Stimulated activated naive CD4-positive, alpha-beta T cell (primary cell): ENCODE results near the gene EXD3.
"Not testable (repeated sequence)": the region's sequence is repeated elsewhere in the genome, so short reads cannot be mapped to it uniquely, and the experiment has no call there.

ENCODE experiments used
- DNase-seq, 6 experiments: peaks; one replicate each; lab custom pipeline; 2025; lab: John Stamatoyannopoulos, UW

EXD3 gene

DNA sequence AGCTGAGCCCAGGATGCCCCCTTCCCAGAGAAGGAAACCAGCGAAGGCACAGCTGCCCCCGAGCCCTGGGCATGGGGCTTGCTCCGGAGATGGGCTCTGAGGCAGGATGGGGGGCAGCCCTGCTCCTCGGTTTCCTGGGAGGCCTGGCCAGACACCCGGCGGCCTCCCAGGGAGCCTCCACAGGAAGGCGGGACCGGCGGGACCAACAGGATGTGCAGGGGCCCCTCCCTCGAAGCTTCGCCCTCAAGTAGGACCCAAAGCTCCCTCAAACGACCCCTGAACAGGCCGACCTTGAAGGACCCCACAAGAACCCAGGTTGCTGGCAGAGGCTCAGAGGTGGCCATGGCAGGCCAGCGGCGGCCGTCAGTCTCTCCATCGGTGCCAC is 11.7 kb downstream of the EXD3 start:
- DNase-seq: no peak

DNA sequence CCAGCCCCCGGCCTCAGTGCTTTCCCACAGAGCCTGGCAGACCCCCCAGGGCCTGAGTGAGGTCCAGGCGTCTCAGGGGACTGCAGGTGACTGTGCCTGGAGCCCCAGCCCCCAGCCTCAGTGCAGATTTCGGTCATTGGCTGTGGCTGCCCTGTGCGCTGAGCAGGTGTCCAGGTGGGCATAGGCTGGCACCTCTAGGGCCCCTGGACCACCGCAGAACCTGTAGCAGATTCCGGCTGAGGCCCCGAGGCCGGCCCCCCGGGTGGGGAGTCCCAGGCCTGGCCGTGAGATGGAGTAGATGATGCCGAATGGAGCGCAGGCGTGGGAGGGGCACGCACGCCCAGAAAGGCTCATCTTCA is 12.1 kb downstream of the EXD3 start:
- DNase-seq: no peak

DNA sequence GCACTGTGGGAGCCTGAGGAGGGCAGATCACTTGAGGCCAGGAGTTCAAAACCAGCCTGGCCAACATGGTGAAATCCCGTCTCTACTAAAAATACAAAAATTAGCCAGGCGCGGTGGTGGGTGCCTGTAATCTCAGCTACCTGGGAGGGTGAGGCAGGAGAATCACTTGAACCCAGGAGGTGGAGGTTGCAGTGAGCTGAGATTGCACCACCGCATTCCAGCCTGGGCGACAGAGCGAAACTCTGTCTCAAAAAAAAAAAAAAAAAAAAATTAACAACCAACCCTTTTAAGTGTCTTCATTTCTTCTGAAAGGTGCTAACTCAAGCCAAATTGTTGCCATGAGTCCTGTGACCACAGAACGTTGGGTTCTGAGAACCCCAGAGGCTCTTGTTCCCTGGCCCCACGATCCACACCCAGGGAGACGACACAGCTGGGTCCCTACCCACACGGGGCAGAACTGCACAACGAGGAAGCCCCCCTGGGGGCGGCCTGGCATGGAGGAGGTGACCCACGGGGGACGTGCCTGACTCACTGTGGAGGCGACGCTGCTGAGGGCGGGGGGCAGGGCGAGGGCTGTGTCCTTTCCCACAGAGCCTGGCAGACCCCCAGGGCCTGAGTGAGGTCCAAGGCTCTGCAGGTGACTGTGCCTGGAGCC is 12.6 kb downstream of the EXD3 start:
- DNase-seq: not testable (repeated sequence)

DNA sequence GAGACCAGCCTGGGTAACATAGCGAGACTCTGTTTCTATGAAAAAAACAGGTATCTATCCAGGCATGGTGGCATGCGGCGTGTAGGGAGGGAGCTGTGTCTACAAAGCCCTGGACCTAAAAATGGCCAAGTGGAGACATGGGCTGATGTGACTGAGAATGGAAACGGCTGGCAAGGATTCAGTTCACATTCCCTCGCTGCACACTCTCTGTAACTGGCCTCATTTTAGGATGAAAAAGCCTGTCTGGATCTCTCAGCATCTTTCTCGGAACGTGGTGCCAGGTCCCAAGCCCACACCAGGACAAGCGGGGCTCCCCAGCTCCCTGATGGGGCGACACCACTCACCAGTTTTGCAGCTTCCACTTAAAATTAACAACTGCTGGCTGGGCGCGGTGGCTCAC is 13.4 kb downstream of the EXD3 start:
- DNase-seq: no peak

DNA sequence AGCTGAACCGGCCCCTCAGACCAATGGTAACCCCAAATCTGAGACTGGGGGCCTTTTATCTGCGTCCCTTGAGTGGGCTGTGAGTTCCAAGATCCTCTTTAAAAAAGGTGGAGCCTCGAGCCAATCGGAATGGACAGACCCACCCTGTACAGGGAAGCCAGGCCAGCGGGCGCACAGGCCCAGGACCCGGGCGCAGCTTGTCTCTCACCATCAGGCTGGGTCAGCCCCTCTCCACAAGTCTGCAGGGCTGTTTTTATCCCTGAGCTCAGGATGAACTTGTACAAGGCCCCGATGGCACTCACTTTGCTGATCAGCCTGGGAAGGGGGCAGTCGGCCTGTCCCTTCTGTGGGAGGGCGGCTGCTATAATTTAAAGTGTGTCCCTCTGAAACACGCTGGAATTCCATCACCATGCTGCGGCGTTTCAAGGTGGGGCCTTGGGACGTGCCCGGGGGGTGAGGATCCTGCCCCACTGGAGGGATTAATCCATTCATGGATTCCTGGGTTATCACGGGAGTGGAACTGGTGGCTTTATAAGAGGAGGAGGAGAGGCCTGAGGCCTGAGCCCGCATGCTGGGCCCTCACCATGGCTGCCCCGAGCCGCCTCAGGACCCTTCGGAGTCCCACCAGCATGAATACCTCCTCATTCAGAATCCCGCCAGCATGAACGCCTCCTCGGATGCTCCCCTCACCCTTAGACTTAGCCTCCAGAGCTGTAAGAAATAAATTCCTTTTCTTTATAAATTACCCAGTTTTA is 14.1 kb downstream of the EXD3 start:
- no peak for DNase-seq

DNA sequence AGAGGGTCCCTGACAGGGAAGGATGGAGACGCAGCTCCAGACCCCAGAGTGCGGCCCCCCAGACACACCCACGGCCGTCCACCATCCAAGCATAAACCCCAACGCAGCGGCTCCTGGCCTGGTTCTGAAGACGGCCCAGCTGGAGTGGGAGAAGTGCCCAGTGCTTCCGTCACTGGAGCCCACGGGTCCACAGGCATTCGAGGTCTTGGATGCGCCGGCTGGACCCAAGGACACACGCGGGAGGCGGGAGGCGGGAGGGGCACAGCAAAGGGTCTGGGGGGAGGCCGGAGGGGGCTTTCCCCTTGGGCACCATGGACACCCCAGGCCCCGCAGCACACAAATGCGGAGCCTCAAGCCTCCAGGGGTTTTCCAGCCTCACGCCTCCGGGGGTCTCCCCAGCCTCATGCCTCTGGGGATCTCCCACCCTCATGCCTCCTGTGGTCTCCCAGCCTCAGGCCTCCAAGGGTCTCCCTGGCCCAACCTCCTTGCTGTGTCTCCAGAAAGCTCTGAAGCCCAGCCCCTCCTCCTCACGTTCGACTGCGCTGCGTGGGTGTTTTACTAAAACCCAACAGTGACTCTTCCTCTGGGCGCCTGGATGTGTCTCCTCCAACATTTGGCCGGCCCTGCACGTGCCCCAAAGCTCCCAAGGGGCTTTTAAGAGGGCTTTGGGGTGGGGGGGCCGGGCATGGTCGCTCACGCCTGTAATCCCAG is 15.2 kb downstream of the EXD3 start:
- DNase-seq: no peak

DNA sequence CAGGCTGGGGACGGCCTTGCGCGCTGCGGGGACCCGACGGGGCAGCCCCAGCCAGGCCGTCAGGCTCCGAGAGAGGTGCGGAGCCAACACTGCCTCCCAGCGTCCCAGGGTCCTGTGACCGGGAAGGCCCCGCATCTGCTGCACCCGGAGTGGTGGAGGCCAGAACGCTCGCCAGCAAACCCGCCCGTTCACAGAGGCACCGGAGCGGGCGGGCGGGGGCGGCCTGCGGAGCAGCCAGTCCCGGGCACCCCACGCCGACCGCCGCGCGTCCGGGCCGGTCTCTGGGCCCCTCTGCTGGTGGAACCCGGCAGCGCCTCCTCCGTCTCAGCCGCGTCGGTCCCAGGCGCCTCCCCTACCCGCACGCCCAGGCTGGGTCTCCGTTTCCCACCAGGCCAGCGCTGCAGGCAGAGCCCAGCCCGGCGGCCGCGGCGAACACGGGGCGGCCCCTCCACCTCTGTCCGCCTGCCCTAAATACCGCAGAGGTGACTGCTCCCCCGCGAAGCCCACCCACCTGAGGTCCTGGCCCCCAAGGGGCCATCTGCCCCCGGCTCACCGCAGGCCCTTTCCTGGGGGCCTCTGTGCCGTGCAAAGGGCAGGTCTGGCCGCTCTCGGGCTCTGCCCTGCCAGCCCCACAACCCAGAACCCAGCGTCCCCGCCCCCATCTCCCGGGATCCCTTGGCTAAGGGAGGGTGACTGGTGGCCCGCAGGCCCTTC is 15.9 kb downstream of the EXD3 start:
- DNase-seq: peak; percentile 38 to 55 (median 48)

DNA sequence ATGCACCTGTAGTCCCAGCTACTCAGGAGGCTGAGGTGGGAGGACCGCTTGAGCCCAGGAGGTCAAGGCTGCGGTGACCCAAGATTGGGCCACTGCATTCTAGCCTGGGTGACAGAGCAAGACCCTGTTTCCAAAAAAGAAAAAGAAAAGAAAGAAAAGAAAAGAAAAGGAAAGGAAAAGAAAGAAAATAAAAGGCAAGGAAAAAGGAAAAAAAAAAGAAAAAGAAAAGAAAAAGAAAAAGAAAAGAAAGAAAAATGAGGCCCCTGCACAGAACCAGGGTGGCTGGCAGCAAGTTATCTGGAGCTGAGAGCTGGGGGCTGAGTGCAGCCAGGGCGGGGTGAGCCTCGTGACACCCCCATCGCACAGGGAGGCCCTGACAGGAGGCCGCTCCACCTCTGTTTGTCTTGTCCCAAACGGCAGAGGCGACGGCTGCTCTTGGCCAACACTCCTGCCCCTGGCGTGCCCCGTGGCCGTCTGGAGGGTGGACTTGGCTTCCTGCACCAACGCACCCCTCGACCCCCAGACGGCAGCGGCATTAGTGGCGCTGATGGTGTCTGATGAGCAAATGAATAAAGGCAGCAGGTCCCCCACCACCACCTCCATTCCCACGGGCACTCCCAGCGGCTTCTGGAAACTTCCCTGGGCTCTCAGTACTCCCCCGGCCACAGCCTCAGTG is 16.7 kb downstream of the EXD3 start:
- DNase-seq: no peak

DNA sequence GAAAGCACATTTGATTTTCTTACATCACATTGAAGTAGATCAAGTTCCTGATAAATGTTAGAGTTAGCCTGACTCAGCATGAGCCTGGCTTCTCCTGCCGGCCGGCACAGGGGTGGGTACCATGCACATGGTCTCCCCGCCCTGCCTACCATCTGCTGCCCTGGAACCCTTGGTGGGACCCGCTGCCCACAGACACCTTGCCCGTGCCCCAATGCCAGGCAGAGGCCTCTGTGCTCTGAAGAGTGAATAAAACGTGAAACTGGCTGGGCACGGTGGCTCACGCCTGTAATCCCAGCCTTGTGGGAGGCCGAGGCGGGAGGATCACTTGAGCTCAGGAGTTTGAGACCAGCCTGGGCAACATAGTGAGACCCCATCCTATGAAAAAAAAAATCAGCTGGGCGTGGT is 17.3 kb downstream of the EXD3 start:
- DNase-seq: no peak

DNA sequence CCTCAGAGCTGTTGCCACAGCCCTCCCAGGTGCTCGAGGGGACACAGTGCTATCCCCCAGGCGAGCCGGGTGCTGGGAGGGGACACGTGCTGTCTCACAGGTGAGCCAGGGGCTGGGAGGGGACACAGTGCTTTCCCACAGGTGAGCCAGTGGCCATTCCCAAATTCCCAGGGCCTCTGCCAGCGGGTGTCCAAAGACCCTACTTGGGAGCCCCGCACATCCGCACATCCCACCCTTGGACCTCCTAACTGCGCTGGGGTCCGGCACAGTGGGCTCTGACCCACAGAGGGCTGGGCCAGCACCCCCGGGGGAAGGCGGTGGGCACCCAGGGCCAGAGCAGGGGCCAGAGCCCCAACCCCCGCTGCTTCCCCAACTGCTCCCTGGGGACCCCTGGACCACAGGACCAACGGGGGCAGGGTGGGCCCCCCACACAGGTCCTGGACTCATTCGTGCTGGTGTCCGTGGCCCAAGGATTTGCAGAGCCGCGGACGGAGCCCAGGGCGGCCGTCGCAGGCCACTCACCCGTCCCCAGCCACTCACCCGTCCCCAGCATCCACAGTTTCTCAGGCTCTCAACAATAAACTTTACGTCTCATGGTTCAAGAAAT is 17.9 kb downstream of the EXD3 start:
- DNase-seq: no peak

DNA sequence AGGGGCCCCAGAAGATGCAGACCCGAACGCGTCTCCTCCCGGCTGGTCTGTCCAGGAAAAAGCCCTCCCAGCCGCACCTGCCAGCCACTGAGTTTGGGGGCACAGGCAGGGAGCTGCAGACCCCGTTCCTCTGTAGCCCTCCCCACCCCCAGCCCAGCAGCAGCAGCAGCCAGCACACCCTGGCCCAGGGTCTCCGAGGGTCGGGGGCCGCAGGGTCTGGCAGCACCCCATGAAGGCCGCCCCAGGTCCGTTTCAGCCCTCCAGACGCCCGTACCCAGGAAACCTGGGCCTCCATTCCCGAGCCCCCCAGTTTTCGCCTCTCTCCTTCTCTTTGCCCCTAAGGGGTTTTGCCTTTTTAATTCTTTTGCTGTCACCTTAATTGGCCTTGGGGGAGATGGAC is 19.7 kb downstream of the EXD3 start:
- DNase-seq: no peak

DNA sequence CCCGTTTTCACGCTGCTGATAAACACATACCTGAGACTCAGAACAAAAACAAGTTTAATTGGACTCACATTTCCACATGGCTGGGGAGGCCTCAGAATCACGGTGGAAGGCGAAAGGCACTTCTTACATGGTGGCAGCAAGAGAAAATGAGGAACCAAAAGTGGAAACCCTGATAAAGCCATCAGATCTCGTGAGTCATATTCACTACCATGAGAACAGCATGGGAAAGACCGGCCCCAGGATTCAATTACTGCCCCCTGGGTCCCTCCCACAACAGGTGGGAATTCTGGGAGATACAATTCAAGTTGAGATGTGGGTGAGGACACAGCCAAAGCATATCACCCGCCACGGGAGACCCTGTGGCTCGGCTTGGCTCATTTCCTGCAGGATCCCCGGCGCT is 20.2 kb downstream of the EXD3 start:
- DNase-seq: no peak

DNA sequence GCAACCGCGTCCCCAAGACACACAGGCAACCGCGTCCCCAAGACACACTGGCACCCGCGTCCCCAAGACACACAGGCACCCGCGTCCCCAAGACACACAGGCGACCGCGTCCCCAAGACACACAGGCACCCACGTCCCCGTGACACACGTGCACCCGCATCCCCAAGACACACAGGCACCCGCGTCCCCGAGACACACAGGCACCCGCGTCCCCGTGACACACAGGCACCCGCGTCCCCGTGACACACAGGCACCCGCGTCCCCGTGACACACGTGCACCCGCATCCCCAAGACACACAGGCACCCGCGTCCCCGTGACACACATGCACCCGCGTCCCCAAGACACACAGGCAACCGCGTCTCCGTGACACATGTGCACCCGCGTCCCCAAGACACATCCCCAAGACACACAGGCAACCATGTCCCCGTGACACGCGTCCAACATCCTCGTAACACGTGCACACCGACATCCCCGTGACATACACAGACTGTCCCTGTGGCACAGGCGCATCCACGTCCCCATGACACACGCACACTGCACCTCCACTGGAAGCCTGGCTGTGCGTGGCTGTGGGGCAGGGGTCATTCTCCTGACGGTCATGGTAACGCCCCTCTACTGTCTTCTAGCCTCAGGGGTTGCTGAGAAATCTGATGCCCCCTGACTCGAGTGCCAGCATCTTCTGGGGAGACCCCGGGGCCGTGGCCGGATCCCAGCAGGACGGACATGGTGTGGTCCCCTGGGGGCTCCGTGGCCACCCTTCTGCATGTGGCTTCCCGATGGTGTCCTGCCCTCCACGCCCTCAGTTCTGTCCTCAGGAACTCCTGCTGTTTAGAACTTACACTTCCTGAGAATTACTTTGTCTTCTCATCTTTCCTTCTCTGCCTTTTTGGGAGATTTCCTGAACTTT is 24.1 kb downstream of the EXD3 start:
- no peak for DNase-seq

DNA sequence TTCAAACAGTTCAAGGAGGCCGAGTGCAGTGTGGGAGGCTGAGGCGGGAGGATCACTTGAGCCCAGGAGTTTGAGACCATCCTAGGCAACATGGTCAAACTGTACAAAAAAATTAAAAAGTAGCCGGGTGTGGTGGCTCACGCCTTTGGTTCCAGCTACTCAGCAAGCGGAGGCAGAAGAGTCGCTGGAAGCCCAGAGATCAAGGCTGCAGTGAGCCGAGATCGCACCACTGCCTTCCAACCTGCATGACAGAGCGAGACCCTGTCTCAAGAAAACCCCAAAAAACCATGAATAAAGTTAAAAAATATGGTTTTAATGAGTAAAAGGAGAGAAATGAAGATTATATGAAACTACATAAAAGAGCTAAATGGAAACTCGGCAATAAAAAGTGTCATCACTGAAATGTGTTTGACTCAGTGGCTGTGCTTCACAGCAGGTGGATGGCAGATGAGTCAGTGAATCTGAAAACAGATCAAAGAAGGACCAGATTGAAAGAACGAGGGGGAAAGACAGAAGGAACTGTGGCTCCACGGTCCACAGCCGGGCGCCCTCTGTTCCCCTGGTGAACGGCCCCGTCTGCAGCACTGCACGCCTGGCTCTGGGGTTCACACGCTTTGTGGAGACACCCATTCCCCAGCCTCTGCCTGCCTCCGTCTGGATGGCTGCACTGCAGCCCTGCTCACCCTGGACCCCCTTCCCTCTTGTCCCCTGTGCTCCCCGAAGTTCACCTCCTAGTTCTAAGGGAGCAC is 25.1 kb downstream of the EXD3 start:
- DNase-seq: no peak

DNA sequence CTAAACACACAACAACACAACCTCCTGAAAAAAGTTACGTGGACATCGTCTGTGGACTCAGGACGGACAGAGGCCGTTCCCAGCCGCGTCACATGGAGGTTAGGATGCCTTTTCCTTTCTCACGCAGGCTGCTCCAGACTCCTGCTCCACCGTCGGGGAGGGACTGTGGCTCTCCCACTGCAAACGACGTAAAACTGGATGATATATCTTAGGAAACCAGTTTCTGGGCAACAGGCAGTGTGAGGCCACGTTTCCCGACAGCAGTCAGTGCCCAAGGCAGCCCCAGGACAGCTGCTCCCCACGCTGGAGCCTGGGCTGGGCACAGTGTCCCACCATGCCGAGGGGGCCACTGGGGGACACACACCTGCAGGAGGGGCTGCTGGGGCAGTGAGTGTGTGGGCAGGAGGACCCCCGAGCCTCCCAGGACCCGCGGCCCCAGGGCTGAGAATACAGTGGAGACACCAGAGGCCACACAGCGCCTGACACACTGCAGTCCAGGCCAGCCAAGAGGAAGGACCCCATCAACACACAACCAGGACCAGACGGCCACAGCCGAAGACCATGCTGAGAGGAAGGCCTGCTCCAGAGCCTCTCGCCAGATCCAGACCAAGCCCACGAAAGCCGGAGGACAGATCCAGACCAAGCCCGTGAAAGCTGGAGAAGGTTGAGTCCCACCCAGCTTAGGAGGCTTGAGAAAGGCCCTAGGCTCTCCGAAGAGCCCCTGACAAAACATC is 26.2 kb downstream of the EXD3 start:
- DNase-seq: no peak

DNA sequence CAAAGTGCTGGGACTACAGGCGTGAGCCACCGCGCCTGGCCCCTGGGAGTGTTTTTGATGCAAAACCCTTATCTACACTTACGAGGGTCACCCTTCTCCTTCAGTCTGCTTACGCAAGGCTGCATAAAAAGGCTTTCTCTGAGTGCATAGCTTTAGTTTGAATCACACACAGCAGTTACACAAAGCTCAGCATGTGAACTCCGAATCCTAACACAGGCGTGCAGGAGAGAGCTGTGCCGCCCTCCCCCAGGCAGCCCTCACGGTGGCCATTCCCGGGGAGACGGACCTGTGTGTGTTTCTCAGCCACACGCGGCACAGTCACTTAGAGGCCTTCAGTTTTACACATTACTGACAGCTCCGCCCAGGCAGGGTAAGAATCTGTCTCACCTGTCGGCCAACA is 26.7 kb downstream of the EXD3 start:
- no peak for DNase-seq

DNA sequence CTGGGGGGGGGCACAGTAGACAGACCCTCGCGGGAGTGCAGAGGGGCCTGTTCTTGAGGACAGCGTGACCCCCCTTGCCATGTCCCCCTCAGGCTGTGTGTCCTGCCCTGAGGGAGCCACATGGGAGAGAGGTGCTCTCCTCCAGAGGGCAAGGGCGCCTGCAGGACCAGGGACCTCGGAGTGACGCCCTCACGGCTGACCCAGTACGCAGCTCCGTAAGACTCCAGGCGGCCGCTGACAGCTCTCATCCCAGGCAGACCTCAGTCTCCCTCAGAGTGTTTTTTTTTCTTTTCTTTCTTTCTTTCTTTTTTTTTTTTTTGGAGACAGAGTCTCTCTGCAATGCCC is 27.3 kb downstream of the EXD3 start:
- DNase-seq: no peak

DNA sequence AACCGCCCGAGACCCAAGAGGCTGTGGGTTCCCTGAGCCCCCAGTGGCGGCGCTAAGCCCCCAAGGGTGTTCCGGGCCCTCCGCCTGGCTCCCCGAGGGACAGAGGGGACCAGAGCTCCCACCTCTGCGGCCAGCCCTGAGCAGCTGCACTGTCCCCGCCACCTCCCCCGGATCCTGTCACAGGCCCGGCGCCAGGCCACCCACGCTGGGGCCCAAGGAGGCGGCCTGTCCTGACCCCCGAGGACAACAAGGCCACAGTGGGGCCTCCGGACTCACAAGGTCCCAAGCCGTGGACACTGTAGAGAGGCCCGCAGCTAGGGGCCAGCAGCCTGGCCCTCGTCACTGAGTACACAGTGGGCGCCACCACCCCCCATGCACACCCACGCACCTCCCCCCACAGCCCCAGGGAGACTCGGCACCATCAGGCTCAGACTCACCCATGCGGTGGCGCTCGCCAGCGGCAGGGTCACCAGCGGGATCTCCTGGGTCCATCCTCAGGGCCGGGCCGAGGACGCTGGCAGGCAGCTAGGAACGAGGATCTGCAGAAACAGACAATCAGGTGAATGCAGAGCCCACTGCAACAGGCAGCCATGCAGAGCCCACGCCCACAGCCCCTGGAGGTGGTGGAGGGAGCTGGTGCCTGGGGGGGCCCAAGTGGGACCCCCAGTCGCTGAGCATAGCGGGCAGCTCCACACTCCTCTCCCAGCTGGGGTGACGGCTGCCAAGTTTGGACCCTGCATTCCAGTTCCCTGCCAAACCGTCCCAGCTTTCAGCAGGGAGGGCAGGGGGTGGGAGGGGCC is 27.9 kb downstream of the EXD3 start:
- DNase-seq: no peak
